SK-N-SH treated with all-trans-retinoic acid at 6 μM for 48 hours (cell line): ENCODE results near the gene KRT36.

ENCODE experiments used
- ATAC-seq: fragments of 200-7000 bp; cut with Tn5 transposase; 3 replicates; pipeline ENCODE4 v1.9.1; 2020; ENCODE audit warnings: mild to moderate bottlenecking, moderate library complexity
- BACH2 ChIP-seq: fragments of 250-450 bp; sonication (Bioruptor Pico); IDR thresholded peaks from 2 replicates; pipeline ENCODE4 v1.9.0; 2021; ENCODE audit warnings: mild to moderate bottlenecking, borderline replicate concordance
- CREB5 ChIP-seq: fragments of 250-450 bp; sonication (Bioruptor Pico); IDR thresholded peaks from 2 replicates; pipeline ENCODE4 v1.5.1; 2020; ENCODE audit warnings: low read depth, mild to moderate bottlenecking, moderate library complexity
- CSRNP3 ChIP-seq: fragments of 250-450 bp; sonication (Bioruptor Pico); IDR thresholded peaks from 2 replicates; pipeline ENCODE4 v1.5.1; 2021; ENCODE audit warnings: mild to moderate bottlenecking, moderate library complexity
- ISL1 ChIP-seq: fragments of 250-450 bp; sonication (Bioruptor Pico); IDR thresholded peaks from 2 replicates; pipeline ENCODE4 v2.1.2; 2022; ENCODE audit warnings: mild to moderate bottlenecking, moderate library complexity
- OSR1 ChIP-seq: fragments of 250-450 bp; sonication (Bioruptor Pico); IDR thresholded peaks from 2 replicates; pipeline ENCODE4 v1.8.0; 2022; ENCODE audit warnings: moderate library complexity, mild to moderate bottlenecking, inconsistent platforms
- PATZ1 ChIP-seq: fragments of 250-450 bp; sonication (Bioruptor Pico); IDR thresholded peaks from 2 replicates; pipeline ENCODE4 v1.8.0; 2020; ENCODE audit warnings: mild to moderate bottlenecking, moderate library complexity, borderline replicate concordance
- POU6F1 ChIP-seq: fragments of 250-450 bp; sonication (Bioruptor Pico); IDR thresholded peaks from 2 replicates; pipeline ENCODE4 v1.8.0; 2021; ENCODE audit warnings: low read depth, mild to moderate bottlenecking, moderate library complexity, borderline replicate concordance
- PPARA ChIP-seq: fragments of 250-450 bp; sonication (Bioruptor Pico); IDR thresholded peaks from 2 replicates; pipeline ENCODE4 v1.5.0; 2020; ENCODE audit warnings: mild to moderate bottlenecking, borderline replicate concordance
- RARB ChIP-seq: fragments of 250-450 bp; sonication (Bioruptor Pico); IDR thresholded peaks from 2 replicates; pipeline ENCODE4 v1.8.0; 2021; ENCODE audit warnings: mild to moderate bottlenecking, moderate library complexity
- SNAI2 ChIP-seq: fragments of 250-450 bp; sonication (Bioruptor Pico); IDR thresholded peaks from 2 replicates; pipeline ENCODE4 v1.5.0; 2020; ENCODE audit warnings: mild to moderate bottlenecking, moderate library complexity
- TOX ChIP-seq: fragments of 250-450 bp; sonication (Bioruptor Pico); IDR thresholded peaks from 2 replicates; pipeline ENCODE4 v1.8.0; 2021; ENCODE audit warnings: mild to moderate bottlenecking, moderate library complexity, borderline replicate concordance
- TSHZ2 ChIP-seq: fragments of 250-450 bp; sonication (Bioruptor Pico); IDR thresholded peaks from 2 replicates; pipeline ENCODE4 v1.5.0; 2020; ENCODE audit warnings: mild to moderate bottlenecking, moderate library complexity
- ZC3H10 ChIP-seq: fragments of 250-450 bp; sonication (Bioruptor Pico); IDR thresholded peaks from 2 replicates; pipeline ENCODE4 v1.5.1; 2021; ENCODE audit warnings: mild to moderate bottlenecking, moderate library complexity
- ZFP3 ChIP-seq: fragments of 250-450 bp; sonication (Bioruptor Pico); IDR thresholded peaks from 2 replicates; pipeline ENCODE4 v1.5.0; 2020; ENCODE audit warnings: mild to moderate bottlenecking, moderate library complexity
- ZFP30 ChIP-seq: fragments of 450-650 bp; formaldehyde crosslinking; IDR thresholded peaks from 2 replicates; pipeline ENCODE4 v1.5.0; 2022; ENCODE audit warnings: mild to moderate bottlenecking, moderate library complexity
- ZNF565 ChIP-seq: fragments of 450-650 bp; formaldehyde crosslinking; conservative IDR thresholded peaks from 2 replicates; pipeline ENCODE4 v1.5.0; 2020; ENCODE audit warnings: low read depth, mild to moderate bottlenecking, moderate library complexity

The KRT36 gene

GRCh38 chr17:41537990-41538389 lies 48.3 kb upstream of the KRT36 start:
- no peak for ATAC-seq
- TF ChIP-seq PATZ1 (CRISPR knock-in tag) (no peak), CSRNP3 (no peak), OSR1 (CRISPR knock-in tag) (no peak), PPARA (no peak), POU6F1 (no peak), BACH2 (no peak), ZC3H10 (CRISPR knock-in tag) (no peak), TOX (CRISPR knock-in tag) (no peak), ZFP30 (CRISPR knock-in tag) (no peak), RARB (CRISPR knock-in tag) (no peak), ISL1 (CRISPR knock-in tag) (no peak), ZFP3 (CRISPR knock-in tag) (no peak), CREB5 (CRISPR knock-in tag) (no peak), ZNF565 (CRISPR knock-in tag) (no peak), SNAI2 (CRISPR knock-in tag) (no peak)

- TF ChIP-seq POU6F1 (no peak), CREB5 (CRISPR knock-in tag) (no peak), OSR1 (CRISPR knock-in tag) (no peak), TSHZ2 (CRISPR knock-in tag) (no peak), BACH2 (no peak), ZNF565 (CRISPR knock-in tag) (no peak), SNAI2 (CRISPR knock-in tag) (no peak), PATZ1 (CRISPR knock-in tag) (no peak), ZC3H10 (CRISPR knock-in tag) (no peak), CSRNP3 (no peak)
- no peak for ATAC-seq
These were observed 47.9 kb upstream of the KRT36 start for GRCh38 chr17:41537614-41537954.
